ENCODE measurements around the gene AGAP3.

The AGAP3 gene

DNA sequence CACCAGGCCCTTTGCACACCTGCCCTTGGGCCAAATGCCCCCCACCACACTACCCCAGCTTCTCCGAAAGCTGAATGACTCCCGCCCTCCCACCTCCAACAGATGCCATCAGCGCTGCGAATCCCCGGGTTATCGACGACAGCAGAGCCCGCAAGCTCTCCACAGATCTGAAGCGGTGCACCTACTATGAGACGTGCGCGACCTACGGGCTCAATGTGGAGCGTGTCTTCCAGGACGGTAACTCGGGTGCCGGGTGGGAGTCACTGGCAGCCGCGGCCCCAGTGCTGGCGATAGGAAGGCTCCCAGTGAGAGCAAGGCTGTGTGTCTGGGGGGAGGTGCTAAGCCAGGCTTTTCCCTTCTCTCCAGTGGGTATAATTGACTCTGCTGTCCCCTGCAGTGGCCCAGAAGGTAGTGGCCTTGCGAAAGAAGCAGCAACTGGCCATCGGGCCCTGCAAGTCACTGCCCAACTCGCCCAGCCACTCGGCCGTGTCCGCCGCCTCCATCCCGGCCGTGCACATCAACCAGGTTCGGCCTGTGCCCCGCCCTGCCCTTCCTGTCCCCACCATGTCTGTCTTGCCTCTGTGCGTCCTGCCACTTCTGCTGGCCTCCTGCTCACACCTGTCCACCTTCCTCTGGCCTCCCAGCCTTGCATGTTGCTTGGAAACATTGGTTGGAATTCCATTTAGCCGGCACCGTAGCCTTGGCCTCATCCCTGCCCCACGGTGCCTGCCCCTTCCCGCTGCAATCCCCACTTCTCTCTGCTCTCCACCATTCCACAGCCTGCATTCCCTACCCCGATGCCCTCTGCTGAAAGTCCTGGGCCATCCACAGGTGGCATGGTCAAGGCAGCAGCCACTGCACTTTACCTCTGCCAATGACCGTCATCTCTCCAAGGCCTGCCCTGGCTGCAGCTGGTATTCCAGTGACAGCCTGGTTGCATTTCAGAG, 32.1 kb downstream of the AGAP3 start:
- no peak for DNase-seq (ENCODE audit: low spot score)
- Histone ChIP-seq H3K4me3 (no peak overlapping the region), H3K27ac (no peak overlapping the region)
- TF ChIP-seq, protein P1, sequence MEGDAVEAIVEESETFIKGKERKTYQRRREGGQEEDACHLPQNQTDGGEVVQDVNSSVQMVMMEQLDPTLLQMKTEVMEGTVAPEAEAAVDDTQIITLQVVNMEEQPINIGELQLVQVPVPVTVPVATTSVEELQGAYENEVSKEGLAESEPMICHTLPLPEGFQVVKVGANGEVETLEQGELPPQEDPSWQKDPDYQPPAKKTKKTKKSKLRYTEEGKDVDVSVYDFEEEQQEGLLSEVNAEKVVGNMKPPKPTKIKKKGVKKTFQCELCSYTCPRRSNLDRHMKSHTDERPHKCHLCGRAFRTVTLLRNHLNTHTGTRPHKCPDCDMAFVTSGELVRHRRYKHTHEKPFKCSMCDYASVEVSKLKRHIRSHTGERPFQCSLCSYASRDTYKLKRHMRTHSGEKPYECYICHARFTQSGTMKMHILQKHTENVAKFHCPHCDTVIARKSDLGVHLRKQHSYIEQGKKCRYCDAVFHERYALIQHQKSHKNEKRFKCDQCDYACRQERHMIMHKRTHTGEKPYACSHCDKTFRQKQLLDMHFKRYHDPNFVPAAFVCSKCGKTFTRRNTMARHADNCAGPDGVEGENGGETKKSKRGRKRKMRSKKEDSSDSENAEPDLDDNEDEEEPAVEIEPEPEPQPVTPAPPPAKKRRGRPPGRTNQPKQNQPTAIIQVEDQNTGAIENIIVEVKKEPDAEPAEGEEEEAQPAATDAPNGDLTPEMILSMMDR (IDR thresholded peaks at IDR 0.05), result no peak

DNA sequence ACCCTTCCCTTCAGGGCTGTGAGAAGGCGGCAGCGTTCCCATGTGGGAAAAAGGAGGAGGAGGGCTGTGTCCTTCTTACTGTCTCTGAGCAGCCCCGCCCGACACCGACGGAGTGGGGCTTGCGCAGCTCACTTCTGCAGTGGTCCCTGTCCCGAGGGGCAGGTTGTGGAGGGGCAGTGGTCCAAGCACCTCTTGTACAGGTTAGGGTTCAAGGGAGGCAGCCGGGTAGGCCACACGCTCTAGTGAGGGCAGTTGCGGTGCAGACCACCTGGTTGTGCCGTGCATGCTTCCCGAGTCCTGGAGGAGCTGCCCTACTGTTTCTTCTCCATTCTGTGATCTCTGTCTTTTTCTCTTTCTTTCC, 32.8 kb downstream of the AGAP3 start:
- H3K4me3 ChIP-seq, result no peak overlapping the region
- TF ChIP-seq, protein P1 (IDR thresholded peaks at IDR 0.05), result no peak
- H3K27ac ChIP-seq, result no peak overlapping the region
- no peak for DNase-seq (ENCODE audit: low spot score)

DNA sequence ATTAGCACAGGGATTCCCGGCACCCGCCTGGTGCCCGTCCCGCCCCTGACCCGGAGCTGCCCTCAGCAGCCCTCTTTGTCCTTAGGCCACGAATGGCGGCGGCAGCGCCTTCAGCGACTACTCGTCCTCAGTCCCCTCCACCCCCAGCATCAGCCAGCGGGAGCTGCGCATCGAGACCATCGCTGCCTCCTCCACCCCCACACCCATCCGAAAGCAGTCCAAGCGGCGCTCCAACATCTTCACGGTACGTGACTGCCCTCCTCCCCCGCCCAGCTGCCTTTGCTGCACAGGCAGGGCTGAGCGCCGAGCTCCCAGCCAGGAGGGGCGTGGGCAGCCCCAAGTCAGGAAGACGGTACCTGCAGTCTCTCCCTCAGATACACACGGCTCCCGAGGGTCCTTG, 33.6 kb downstream of the AGAP3 start:
- H3K4me3 ChIP-seq, result no peak overlapping the region
- H3K27ac ChIP-seq, result no peak overlapping the region
- DNase-seq (ENCODE audit: low spot score), result no peak
- TF ChIP-seq, protein P1 (IDR thresholded peaks at IDR 0.05), result no peak

DNA sequence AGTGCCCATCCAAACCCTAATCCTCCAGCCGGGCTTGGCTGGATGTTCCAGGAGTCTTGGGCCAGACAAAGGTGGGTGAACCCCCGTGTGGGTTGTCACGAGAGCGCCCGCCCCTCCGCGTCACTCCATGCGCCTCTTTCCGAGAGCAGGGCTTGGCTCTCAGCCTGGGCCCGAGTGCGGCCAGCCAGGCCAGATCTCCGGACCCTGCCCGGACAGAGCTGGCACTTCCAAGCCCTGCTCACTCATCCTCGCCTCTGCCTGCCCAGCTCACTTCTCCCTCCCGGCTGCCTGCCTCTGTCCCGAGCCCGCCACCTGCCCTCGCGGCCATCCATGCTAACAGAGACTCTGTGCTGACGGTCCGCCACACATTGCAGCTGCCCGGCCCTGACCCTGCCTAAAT, 34.6 kb downstream of the AGAP3 start:
- TF ChIP-seq, protein P1 (IDR thresholded peaks at IDR 0.05), result no peak
- no peak overlapping the region for H3K4me3 ChIP-seq
- H3K27ac ChIP-seq, result no peak overlapping the region
- no peak for DNase-seq (ENCODE audit: low spot score)

DNA sequence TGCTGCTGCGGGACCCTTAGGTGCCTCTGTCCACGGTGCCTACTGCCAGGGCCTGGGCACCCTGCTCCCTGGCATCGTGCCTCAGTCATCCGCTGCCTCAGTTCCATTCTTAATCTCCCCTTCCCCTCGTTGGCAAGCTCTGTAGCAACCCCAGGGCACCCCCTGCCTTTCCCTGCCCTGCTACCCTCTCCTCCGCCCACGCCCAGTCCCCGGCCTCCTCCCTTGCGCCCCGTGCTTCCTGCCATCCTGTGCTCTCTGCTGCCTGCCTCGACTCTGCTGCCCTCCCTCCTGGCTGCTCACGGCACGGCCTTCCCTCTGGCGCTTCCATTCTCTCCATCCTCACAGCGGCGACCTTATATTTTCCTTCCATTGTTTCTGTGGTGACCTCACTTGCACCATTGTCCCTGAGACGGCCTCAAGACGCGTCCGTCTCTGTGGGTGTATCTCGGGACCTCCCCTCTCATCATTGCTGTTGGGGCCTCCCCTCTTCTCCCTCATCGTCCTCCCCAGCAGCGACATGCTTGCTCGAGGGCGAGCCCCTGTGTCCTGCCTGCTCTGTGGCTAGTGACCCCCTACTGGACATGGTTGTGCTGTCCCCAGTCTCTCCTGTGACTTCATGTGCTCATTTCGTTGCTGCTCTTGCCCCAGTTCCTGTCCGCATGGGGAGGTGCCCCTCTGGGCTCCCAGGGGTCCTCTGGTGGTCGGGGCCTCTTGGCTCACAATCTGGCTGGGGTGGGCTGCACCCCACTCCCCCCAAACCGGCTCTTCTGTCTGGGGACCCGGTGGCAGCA, 35.3 kb downstream of the AGAP3 start:
- Histone ChIP-seq H3K27ac (no peak overlapping the region), H3K4me3 (no peak overlapping the region)
- no peak for DNase-seq (ENCODE audit: low spot score)
- TF ChIP-seq, protein P1 (IDR thresholded peaks at IDR 0.05), result no peak

DNA sequence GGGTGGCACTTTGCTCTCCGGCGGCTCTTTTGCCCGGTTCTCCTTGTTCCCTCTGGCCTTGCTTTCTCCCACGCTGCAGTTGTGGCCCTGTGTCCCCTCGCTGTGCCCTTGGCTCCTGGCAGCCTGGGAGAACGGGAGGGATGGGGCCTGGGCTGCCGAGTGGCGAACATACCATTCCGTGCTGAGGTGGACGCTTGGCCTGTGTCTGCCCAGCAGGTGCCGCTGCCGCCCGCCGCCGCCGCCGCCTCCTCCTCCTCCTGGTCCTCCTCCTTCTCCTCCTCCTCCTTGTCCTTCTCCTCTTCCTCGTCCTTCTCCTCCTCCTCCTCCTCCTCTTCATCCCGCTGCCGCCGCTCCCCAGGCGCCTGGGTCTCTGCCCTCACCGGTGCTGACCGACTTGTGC, 36.0 kb downstream of the AGAP3 start:
- Histone ChIP-seq H3K27ac (no peak overlapping the region), H3K4me3 (no peak overlapping the region)
- DNase-seq (ENCODE audit: low spot score), result no peak
- TF ChIP-seq, protein P1 (IDR thresholded peaks at IDR 0.05), result no peak

All from coronary artery (tissue), 2 donors.